ENCODE measurements around the gene LAMA3.

Gene LAMA3

DNA sequence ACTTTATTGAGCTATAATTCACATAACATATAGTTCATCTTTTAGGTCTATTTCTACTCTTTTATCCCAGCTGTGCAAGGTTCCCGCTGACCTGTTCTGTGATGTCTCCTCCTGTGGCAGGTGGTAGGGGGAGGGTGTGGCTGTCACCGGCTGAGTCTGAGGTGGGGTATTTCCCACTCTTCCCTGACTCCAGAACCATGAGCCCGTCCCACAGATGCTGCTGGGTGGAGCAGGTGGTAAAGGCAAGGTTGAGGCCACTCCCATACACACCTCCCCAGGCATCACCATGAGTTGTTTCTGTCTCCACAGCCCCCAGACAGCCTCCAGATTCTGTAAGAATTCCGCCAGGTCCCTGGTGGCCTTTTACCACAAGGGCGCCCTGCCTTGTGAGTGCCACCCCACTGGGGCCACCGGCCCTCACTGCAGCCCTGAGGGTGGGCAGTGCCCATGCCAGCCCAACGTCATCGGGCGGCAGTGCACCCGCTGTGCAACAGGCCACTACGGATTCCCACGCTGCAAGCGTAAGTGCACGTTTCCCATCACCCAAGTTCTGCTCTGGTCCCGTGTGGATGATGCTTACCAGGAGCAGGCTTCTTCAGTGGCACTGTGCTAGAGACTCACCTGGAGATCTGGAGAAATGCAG lies 156.9 kb downstream of the LAMA3 start:
- DNase-seq (ENCODE audit: low read depth in 1 of 2, low spot score in 1 of 2): no peak

DNA sequence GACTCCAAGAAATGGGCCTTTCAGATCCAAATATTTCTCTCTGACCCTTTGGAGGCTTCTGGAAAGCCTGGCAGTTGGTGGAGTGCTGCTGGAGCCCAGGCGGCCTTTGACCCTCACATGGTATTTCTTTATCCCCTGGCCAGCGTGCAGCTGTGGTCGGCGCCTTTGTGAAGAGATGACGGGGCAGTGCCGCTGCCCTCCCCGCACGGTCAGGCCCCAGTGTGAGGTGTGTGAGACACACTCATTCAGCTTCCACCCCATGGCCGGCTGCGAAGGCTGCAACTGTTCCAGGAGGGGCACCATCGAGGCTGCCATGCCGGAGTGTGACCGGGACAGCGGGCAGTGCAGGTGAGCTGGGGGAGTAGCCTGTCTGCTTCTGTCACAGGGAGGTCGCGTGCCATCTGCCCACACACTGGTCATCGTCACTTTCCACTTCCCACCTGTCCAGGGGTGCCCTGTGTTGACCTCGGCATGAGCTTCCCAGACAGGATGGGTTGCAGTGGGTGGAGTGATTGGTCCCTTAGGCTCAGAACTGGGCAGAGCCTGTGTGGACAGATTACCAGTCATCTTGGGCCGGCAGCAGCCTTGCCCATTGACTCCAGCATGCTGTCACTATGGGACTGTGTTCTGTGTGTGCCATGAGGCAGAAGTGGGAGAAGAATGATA lies 158.2 kb downstream of the LAMA3 start:
- DNase-seq (ENCODE audit: low read depth in 1 of 2, low spot score in 1 of 2): no peak

DNA sequence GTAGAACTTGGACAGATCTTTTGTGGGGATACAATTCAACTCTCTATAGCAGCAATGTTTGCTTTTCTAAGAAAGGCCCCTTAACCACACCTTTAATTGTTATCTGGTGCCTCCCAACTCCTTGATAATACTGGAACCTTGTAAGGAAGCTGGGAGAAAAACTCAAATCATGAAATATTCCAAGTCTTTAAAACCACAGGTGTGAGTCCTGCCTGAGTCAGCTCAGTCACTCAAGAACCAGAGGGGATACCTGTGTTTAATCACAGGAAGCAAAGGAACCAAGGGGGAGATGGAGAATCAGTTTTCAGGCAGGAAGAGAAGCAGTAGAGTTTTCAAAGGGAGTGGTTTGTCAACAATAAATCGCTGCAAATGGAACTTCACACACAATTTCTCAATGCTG lies 159.9 kb downstream of the LAMA3 start:
- no peak for DNase-seq (ENCODE audit: low read depth in 1 of 2, low spot score in 1 of 2)

DNA sequence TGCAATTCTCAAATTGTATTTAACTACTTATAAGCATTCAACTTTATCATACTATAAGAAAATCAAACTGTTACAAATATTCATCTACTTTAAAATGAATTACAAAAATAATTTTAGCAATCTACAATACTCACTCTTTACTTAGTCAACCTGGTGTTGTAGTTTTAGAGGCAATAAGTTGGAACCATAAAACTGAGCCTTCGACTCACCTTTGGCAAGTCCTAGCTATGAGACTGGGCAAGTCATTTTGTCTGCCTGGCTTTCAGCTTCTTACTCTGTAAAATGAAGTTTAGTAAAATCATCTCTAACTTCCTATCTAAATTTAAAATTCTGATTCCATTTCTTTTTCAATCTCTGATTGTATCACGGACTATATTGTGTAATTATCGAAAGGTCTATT lies 161.0 kb downstream of the LAMA3 start:
- DNase-seq (ENCODE audit: low read depth in 1 of 2, low spot score in 1 of 2): no peak

DNA sequence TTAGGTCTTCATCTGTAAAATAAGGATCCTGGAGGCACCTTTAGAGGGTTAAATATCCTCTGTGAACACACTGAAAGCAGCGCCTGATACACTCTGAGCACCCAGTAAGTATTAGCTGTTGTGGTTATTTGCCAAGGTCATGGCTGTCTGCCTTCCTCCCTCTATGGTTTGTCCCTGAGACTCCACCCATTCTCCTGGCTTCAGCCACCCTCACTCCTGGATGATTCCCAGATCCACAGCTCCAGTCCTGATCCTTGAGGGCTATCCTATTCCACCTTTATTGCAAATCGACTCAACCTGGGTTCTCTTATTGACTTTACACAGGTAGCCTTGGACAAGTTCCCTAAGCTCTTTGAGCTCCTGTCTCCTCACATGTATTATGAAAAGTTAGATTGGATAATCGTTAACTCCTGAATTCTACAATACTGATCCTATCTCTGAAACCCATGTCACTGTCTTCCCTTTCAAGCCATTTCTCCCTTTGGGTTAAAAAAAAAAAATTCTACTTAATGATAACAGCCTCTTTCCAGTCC lies 162.3 kb downstream of the LAMA3 start:
- DNase-seq (ENCODE audit: low read depth in 1 of 2, low spot score in 1 of 2): no peak

DNA sequence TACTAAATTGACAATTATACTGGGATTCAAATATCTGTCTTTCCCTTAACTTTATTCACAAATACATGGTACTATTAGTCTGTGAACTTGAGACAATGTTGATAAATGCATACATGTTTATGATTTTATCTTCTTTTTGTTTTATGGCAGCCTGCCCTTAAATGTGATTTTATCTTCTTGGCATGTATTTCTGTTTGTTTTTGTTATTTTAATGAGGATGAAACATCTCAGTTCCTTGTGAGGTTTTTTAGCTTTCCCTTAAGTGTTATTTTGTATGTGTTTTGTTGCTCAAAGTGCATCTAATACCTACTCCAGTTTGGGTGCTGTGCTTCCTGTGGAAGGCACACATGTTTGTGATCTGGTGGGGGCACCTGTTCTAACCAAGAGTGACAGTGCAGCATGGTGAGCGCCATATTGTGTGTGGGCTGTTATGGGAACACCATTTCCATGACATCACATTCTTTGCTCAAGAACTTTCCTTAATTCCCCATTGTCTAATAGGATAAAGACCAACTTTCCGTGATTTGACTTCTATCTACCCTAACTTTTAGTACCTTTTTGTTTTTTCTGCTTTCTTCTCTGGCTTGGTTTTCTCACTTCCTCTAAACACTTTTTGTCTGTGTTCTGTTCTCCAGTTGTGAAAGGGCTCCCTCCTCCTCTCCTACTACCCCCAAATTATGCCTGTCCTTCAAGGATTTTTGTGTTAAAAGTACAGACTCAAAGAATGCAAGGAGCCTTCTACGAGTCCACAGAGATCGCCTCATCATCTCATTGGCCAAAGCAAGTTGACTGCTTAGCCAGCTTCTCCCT lies 163.2 kb downstream of the LAMA3 start:
- DNase-seq (ENCODE audit: low read depth in 1 of 2, low spot score in 1 of 2): no peak

DNA sequence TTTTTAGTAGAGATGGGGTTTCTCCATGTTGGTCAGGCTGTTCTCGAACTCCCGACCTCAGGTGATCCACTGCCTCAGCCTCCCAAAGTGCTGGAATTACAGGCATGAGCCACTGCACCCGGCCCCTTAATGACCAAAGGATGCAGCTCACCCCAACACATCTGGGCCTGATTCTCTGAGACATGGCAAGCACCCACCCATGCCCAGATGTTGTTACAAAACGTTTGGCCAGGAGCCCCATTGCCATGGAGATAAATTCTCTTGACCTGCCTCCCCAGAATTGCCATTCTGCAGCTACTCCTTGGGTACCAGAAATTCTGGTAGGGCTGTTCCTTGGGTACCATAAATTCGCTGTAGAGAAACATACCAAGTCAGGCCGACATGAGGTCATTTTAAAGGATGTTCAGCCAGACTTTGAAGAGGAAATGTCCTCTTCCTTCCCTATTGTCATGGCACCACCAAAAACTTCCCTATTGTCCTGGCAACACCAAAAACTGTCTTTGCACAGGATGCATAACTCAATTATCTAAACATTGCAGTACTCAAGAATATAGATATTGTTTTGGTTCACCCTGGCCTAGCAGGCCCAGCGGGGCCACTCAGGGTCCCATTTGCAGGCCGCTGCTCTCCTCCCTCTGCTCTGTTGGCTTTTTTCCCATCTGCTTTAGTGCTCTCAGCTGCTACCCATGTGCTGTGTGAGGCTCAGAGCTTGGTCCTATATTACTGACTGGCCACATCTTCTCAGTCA lies 164.4 kb downstream of the LAMA3 start:
- DNase-seq (ENCODE audit: low read depth in 1 of 2, low spot score in 1 of 2): no peak

DNA sequence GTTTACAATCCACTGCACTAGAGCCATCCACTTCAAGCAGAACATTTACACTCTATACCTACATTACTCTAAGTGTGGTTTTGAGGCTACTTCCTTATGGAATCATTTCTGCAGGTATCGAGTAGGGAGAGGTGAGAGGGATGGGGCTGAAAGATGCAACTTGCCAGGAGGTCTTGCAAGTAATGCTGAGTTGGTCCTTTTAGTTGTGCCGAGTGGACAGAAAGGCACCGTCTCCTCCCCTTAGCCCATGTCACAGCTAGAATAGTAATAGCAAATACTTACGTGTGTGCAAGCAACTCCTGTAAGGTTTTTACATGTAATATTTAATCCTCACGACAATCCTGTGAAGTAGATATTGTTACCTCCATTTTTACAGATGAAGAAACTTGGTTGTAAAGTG lies 166.5 kb downstream of the LAMA3 start:
- no peak for DNase-seq (ENCODE audit: low read depth in 1 of 2, low spot score in 1 of 2)

DNA sequence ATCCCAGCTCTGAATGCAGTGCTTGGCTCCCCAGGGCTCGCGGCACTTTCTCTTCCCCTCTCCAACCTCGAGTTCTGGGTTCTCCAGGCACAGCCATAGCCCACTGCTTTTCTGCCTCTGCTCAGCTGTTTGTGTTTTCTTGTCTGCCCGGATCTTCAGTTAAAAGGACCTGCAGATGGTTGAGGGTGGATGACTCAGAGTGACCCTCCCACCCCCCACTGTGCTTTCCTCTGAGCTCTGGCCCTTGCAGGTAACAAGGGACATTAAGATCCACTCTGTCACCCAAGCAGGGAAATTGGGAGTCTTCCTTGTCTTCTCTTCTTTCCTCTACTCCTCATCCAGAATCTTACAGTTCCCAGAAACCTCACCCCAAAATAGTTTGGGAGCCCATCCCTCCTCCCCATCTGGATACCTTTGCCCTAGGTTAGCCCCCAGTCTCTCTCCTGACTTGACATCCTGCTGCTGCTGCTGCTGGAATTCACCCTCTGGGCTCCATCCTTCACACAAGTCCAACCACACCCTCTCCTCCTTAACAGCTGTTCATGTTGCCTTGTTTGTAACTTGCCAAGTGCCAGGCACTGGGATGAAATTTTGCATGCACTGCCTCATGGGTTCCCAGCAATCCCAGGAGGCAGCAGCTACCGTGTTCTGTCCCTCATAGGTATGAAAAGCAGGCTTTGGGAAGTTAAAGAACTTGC lies 167.4 kb downstream of the LAMA3 start:
- DNase-seq (ENCODE audit: low read depth in 1 of 2, low spot score in 1 of 2): no peak

DNA sequence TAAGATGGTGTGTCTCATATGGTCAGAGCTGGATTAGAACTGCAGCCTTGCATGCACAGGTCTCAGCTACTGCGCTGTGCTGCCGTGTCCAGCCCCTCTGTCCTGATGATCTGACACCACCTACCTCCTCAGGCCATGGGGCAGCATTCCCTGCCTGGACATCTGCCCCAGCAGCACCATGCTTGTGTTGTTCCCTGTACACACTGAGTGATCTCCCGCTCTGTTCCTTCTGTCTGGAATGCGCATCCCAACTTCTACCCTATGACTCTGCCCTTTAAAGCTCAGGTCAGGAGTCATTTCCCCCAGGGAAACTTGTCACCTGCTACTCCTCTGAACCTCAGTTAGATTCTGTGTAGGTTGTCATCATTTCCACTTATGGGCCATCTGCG lies 167.9 kb downstream of the LAMA3 start:
- DNase-seq (ENCODE audit: low read depth in 1 of 2, low spot score in 1 of 2): no peak

DNA sequence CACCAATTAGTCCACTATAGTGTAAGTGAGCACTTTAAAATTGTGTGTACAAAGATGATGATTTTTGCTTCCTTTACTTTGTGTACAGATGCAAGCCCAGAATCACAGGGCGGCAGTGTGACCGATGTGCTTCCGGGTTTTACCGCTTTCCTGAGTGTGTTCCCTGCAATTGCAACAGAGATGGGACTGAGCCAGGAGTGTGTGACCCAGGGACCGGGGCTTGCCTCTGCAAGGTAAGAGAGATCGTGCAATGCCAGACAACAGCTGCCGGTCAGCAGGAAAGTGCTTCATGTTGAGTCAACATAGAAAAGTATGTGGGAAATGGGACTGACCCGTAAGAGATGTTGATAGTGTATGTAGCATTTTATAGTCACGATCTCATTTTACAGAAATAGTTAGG lies 168.5 kb downstream of the LAMA3 start:
- no peak for DNase-seq (ENCODE audit: low read depth in 1 of 2, low spot score in 1 of 2)

DNA sequence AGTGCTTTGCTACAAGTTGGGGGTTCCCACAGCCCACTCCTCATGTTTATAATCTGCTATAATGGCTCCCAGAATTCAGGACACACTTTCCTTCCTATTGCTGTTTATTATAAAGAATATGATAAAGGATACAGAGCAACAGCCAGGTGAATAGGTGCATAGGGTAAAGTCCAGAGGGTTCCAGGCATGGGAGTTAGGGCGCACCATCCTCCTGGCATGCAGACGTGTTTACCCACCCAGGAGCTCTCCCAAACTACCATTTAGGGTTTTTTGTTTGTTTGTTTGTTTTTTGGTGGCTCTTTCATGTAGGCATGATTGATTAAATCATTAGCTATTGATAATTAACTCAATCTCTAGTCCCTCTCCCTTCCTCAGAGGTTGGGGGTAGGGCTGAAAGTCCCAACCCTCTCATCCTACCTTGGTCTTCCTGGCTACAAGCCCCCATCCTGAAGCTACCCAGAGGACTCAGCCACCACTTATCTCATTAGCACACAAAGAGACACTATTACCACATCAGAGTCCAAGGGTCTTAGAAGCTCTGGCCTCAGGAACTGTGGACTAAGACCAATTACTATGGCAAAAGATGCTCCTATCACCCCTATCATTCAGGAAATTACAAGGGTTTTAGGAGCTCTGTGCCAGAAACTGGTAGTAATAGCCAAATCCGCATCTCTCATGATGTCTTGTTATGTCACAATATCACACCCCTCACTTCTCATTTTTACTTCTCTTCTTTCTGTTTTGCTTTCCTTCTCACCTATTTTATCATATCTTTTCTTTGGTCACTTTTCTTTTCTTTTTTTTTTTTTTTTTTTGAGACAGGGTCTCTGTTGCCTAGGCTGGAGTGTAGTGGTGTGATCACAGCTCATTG lies 170.4 kb downstream of the LAMA3 start:
- DNase-seq (ENCODE audit: low read depth in 1 of 2, low spot score in 1 of 2): no peak

DNA sequence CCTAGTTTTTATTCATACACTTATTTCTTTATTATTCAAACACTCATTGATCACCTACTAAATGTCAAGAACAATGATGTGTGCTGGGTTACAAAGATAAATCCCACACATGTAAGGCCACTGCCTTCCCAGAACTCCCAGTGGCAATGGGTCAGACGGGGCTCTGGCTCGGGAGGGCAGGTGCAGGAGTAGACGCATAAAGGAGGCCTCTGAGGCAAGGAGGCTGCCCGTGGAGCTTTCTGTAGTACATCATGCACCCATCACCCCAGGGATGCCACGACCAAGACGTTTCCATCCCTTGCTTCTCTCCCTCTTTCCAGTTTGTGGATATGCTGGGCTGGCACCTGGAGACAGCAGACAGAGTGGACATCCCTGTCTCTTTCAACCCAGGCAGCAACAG lies 172.1 kb downstream of the LAMA3 start:
- no peak for DNase-seq (ENCODE audit: low read depth in 1 of 2, low spot score in 1 of 2)

DNA sequence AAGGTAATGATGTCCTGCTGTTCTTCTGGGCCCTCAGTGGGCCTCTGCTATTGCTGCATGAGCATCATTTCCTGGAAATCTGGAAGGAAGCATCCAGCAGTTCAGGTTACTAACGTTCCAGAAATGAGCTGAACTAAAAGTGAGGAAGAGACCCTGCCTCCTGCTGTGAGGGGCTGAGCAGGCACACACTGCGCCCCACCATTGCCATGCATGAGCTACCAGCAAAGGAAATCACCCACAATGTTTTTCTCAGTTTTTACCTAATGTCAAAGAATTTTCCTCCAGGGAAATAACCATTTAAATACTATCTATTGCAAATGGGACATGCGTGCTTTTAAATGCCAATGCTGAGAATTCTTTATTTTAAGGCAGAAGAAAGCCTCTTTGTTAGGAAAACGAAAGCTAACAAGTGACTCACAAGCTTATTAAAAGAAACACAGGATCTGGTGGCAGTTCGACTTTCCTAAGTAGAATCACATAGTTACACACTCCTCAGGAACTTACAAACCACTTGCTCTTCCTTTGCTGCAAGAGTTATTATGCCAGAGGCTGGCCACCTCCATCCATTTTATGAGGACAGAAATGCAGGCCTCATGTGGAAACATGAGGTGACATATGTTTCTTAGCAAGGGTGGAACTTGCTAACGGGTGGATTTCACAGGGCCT lies 172.7 kb downstream of the LAMA3 start:
- DNase-seq (ENCODE audit: low read depth in 1 of 2, low spot score in 1 of 2): no peak

DNA sequence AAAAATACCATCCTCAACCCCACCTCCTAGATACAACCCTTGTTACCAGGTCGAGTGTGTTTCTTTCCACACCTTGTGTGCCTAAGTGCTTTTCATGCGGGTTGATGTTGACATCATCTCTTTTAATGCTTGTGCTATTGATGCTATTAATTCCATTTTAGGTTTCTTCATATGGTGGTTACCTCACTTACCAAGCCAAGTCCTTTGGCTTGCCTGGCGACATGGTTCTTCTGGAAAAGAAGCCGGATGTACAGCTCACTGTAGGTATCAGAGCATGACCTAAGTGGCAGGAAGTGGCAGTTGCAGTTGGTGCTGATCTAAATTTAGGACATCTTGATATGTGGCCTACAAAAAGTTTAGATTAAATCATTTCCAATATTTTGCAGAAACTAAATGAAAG lies 175.4 kb downstream of the LAMA3 start:
- no peak for DNase-seq (ENCODE audit: low read depth in 1 of 2, low spot score in 1 of 2)

DNA sequence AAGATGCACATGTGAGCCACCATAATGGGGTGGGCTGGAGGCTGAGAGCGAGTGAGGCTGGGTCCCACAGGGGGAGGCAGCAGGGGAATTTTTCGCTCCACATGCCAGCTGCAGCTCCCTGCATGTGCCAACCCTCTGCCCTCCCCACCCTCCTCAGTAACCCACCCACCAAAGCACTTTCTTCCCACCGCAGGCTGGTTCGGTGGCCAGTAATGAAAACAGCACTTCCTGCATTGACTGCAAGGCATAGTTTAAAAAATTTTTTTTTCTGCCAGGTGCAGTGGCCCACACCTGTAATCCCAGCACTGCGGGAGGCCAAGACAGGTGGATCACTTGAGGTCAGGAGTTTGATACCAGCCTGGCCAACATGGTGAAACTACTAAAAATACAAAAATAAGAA lies 177.8 kb downstream of the LAMA3 start:
- DNase-seq (ENCODE audit: low read depth in 1 of 2, low spot score in 1 of 2): no peak

DNA sequence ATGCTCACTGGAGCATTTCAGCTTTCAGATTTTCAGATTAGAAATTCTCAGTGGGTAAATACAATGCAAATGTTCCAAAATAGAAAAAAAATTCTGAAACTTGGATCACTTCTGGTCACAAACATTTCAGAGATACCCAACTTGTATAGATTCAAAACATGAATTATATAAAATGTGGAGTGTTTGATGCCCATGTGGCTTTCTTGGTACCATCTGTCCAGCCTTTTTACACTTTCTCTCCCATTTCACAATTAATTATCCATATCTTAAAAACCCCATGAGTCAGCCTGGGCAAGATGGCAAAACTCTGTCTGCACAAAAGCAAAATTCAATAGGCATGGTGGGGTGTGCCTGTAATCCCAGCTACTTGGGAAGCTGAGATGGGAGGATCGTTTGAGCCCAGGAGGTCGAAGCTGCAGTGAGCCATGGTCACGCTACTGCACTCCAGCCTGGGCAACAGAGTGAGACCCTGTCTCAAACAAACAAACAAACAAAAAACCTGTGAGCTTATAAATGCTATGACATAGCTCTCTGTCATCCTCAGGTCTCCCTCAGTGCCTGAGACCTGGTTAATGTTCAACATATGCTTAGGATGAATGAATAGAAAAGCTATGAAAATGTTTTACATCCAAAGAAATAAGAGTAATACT lies 179.0 kb downstream of the LAMA3 start:
- no peak for DNase-seq (ENCODE audit: low read depth in 1 of 2, low spot score in 1 of 2)

DNA sequence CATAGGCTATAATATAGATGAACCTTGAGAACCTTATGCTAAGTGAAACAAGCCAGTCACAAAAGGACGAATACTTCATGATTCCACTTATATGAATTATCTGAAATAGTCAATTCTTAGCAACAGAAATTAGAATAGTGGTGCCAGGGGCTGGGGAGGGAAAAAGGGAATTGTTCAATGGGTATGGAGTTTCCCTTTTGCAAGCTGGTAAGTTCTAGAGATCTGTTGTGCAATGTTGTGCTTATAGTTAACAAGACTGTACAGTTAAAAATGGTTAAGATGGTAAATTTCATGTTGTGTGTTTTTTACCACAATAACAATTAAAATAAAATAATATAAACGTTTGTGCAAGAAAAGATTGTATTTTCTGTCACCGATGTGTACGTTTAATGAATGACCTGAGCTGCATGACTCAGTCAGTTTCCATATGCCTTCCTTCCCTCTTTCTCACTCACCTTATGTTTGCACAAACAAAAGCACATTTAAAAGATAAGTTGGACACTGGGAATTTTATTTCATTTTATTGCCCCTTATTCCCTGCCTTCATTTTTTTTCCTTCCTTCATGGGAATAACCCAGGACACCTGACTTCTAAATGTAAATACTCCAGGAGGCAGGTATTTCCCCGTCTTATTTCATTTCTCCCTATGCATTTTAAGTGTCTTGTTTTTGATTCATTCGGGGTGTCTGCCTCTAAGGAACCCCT lies 181.6 kb downstream of the LAMA3 start:
- DNase-seq (ENCODE audit: low read depth in 1 of 2, low spot score in 1 of 2): no peak

Measured in activated T-helper 1 cell treated with anti-CD3 and anti-CD28 coated beads, Interleukin-2, amount 50 U/mL, for 16 hours (primary cell).